ENCODE results near the gene NUPR2.

NUPR2 gene

GRCh38 chr7:56091591-56091990, 24.6 kb downstream of the NUPR2 start:
- TF ChIP-seq TAF1 (IDR thresholded peaks at IDR 0.05; ENCODE audit: low read depth) (no peak), USF1 (IDR thresholded peaks at IDR 0.05) (no peak), EGR1 (IDR thresholded peaks at IDR 0.05) (no peak), FOXM1 (IDR thresholded peaks at IDR 0.05; ENCODE audit: borderline replicate concordance, low read depth) (no peak), CEBPB (IDR thresholded peaks at IDR 0.05) (no peak)

- TF ChIP-seq TEAD4 (IDR thresholded peaks at IDR 0.05) (no peak), FOXM1 (IDR thresholded peaks at IDR 0.05; ENCODE audit: borderline replicate concordance, low read depth) (no peak), TCF12 (IDR thresholded peaks at IDR 0.05; ENCODE audit: low read depth) (no peak), NFIC (IDR thresholded peaks at IDR 0.05) (no peak), EGR1 (IDR thresholded peaks at IDR 0.05) (no peak), EP300 (IDR thresholded peaks at IDR 0.05; ENCODE audit: borderline replicate concordance) (no peak), REST (IDR thresholded peaks at IDR 0.05; ENCODE audit: low read depth) (no peak), CEBPB (IDR thresholded peaks at IDR 0.05) (no peak), RAD21 (IDR thresholded peaks at IDR 0.05; ENCODE audit: low read depth) (no peak), TAF1 (IDR thresholded peaks at IDR 0.05; ENCODE audit: low read depth) (no peak), YY1 (IDR thresholded peaks at IDR 0.05; ENCODE audit: low read depth) (no peak), MAX (IDR thresholded peaks at IDR 0.05) (no peak), ZBTB7A (IDR thresholded peaks at IDR 0.05; ENCODE audit: low read depth) (no peak), USF1 (IDR thresholded peaks at IDR 0.05) (no peak), CREB1 (IDR thresholded peaks at IDR 0.05; ENCODE audit: low read depth) (no peak)
These were observed 28.8 kb downstream of the NUPR2 start for GRCh38 chr7:56087445-56087844.

- TF ChIP-seq CEBPB (IDR thresholded peaks at IDR 0.05) = no peak
- TF ChIP-seq NFIC (IDR thresholded peaks at IDR 0.05) = no peak
- TF ChIP-seq EP300 (IDR thresholded peaks at IDR 0.05; ENCODE audit: borderline replicate concordance) = no peak
- TF ChIP-seq FOXM1 (IDR thresholded peaks at IDR 0.05; ENCODE audit: borderline replicate concordance, low read depth) = no peak
- no peak for TF ChIP-seq RAD21 (IDR thresholded peaks at IDR 0.05; ENCODE audit: low read depth)
These were observed 29.5 kb downstream of the NUPR2 start for GRCh38 chr7:56086761-56087160.

- TF ChIP-seq ZBTB7A (IDR thresholded peaks at IDR 0.05; ENCODE audit: low read depth) (no peak), FOXM1 (IDR thresholded peaks at IDR 0.05; ENCODE audit: borderline replicate concordance, low read depth) (no peak), EGR1 (IDR thresholded peaks at IDR 0.05) (no peak), CEBPB (IDR thresholded peaks at IDR 0.05) (no peak), TAF1 (IDR thresholded peaks at IDR 0.05; ENCODE audit: low read depth) (no peak), REST (IDR thresholded peaks at IDR 0.05; ENCODE audit: low read depth) (no peak), RAD21 (IDR thresholded peaks at IDR 0.05; ENCODE audit: low read depth) (no peak), YY1 (IDR thresholded peaks at IDR 0.05; ENCODE audit: low read depth) (no peak), MAX (IDR thresholded peaks at IDR 0.05) (no peak), EP300 (IDR thresholded peaks at IDR 0.05; ENCODE audit: borderline replicate concordance) (no peak), NFIC (IDR thresholded peaks at IDR 0.05) (no peak), USF1 (IDR thresholded peaks at IDR 0.05) (no peak), CREB1 (IDR thresholded peaks at IDR 0.05; ENCODE audit: low read depth) (no peak), TCF12 (IDR thresholded peaks at IDR 0.05; ENCODE audit: low read depth) (no peak), TEAD4 (IDR thresholded peaks at IDR 0.05) (no peak)
These were observed 32.9 kb downstream of the NUPR2 start for GRCh38 chr7:56083150-56083785.

- TF ChIP-seq ZBTB7A (IDR thresholded peaks at IDR 0.05; ENCODE audit: low read depth) (no peak), USF1 (IDR thresholded peaks at IDR 0.05) (no peak), EGR1 (IDR thresholded peaks at IDR 0.05) (no peak), EP300 (IDR thresholded peaks at IDR 0.05; ENCODE audit: borderline replicate concordance) (no peak), TEAD4 (IDR thresholded peaks at IDR 0.05) (no peak), TAF1 (IDR thresholded peaks at IDR 0.05; ENCODE audit: low read depth) (no peak), FOXM1 (IDR thresholded peaks at IDR 0.05; ENCODE audit: borderline replicate concordance, low read depth) (no peak)
These were observed 34.4 kb downstream of the NUPR2 start for GRCh38 chr7:56081626-56082340.

All from Ishikawa (cell line).